Liver (tissue), 9 donors: Measurements from ENCODE around the gene MCU. TPM values are rescaled to one million over a fixed set of nuclear protein-coding genes. Genes with fewer than 3 reads are reported as not detected.
"Not testable (repeated sequence)": the region's sequence is repeated elsewhere in the genome, so short reads cannot be mapped to it uniquely, and the experiment has no call there.

ENCODE experiments used
- DNase-seq: peaks from one replicate; pipeline ENCODE4 v3.0.0-alpha.2; 2017; ENCODE audit warnings: low spot score
- H3K27ac ChIP-seq, 2 donors: one replicate each; pipeline ENCODE4 v1.7.0; 2013; ENCODE audit warnings: inconsistent platforms in 2 of 2, low read length in 2 of 2, control low read depth in 1 of 2, low read depth in 1 of 2, mild to moderate bottlenecking in 1 of 2
- H3K27me3 ChIP-seq, 4 donors: one replicate each; pipeline versions ENCODE4 v1.6.1 to v1.7.0; 2013; ENCODE audit warnings: low read length in 3 of 4, inconsistent platforms in 1 of 4, mild to moderate bottlenecking in 1 of 4, moderate library complexity in 1 of 4; ENCODE audit not compliant: control insufficient read depth in 4 of 4, insufficient read depth in 4 of 4
- H3K36me3 ChIP-seq, 4 donors: one replicate each; pipeline versions ENCODE4 v1.6.1 to v1.7.0; 2013; ENCODE audit warnings: low read length in 3 of 4, mild to moderate bottlenecking in 3 of 4, low read depth in 1 of 4, moderate library complexity in 1 of 4; ENCODE audit not compliant: control insufficient read depth in 4 of 4, insufficient read depth in 3 of 4
- H3K4me1 ChIP-seq, 4 donors: one replicate each; pipeline versions ENCODE4 v1.6.1 to v1.7.0; 2013; ENCODE audit warnings: low read length in 3 of 4, mild to moderate bottlenecking in 3 of 4, moderate library complexity in 1 of 4; ENCODE audit not compliant: control insufficient read depth in 4 of 4, insufficient read depth in 4 of 4
- H3K4me3 ChIP-seq, 3 donors: one replicate each; pipeline versions ENCODE4 v1.6.1 to v1.7.0; 2013; ENCODE audit warnings: low read length in 3 of 3, control low read depth in 1 of 3, low read depth in 1 of 3, mild to moderate bottlenecking in 1 of 3
- H3K9ac ChIP-seq, 2 donors: one replicate each; pipeline ENCODE4 v1.7.0; 2013; ENCODE audit warnings: low read length in 2 of 2, mild to moderate bottlenecking in 2 of 2, moderate library complexity in 2 of 2, control low read depth in 1 of 2, low read depth in 1 of 2
- H3K9me3 ChIP-seq, 4 donors: one replicate each; pipeline versions ENCODE4 v1.6.1 to v1.7.0; 2013; ENCODE audit warnings: low read length in 3 of 4; ENCODE audit not compliant: control insufficient read depth in 4 of 4
- ATF3 ChIP-seq: IDR thresholded peaks from 2 replicates; pipeline ENCODE4 v1.6.1; 2016; ENCODE audit warnings: antibody characterized with exemption
- CTCF ChIP-seq: fragments of 150-350 bp; IDR thresholded peaks from 2 replicates; pipeline ENCODE4 v1.5.1; 2017; ENCODE audit warnings: improper control_type of control experiment, low read depth, low read length; ENCODE audit not compliant: missing input control
- EGR1 ChIP-seq, 2 donors: IDR thresholded peaks; 2 replicates each; pipeline ENCODE4 v1.6.1; 2016 to 2018; ENCODE audit warnings: antibody characterized with exemption in 2 of 2, low read depth in 2 of 2
- FOXA1 ChIP-seq: IDR thresholded peaks from 2 replicates; pipeline ENCODE4 v1.6.1; 2016; ENCODE audit warnings: antibody characterized with exemption
- FOXA2 ChIP-seq: IDR thresholded peaks from 2 replicates; pipeline ENCODE4 v1.6.1; 2016; ENCODE audit warnings: antibody characterized with exemption
- GABPA ChIP-seq, 2 donors: IDR thresholded peaks in 1 of 2; conservative IDR thresholded peaks in 1 of 2; 2 replicates each; pipeline ENCODE4 v1.6.1; 2016; ENCODE audit warnings: antibody characterized with exemption in 2 of 2, mild to moderate bottlenecking in 1 of 2, moderate library complexity in 1 of 2
- HNF4A ChIP-seq, 2 donors: conservative IDR thresholded peaks; 2 replicates each; pipeline ENCODE4 v1.6.1; 2016; ENCODE audit warnings: antibody characterized with exemption in 2 of 2, mild to moderate bottlenecking in 2 of 2
- HNF4G ChIP-seq: IDR thresholded peaks from 2 replicates; pipeline ENCODE4 v1.6.1; 2016; ENCODE audit warnings: antibody characterized with exemption
- MAX ChIP-seq: IDR thresholded peaks from 2 replicates; pipeline ENCODE4 v1.6.1; 2016; ENCODE audit warnings: antibody characterized with exemption
- NR2F2 ChIP-seq: IDR thresholded peaks from 2 replicates; pipeline ENCODE4 v1.6.1; 2016; ENCODE audit warnings: antibody characterized with exemption
- RAD21 ChIP-seq, 2 donors: IDR thresholded peaks; 2 replicates each; pipeline ENCODE4 v1.6.1; 2016; ENCODE audit warnings: antibody characterized with exemption in 2 of 2, mild to moderate bottlenecking in 2 of 2
- REST ChIP-seq: IDR thresholded peaks from 2 replicates; pipeline ENCODE4 v1.6.1; 2016; ENCODE audit warnings: antibody characterized with exemption, mild to moderate bottlenecking
- RXRA ChIP-seq, 2 donors: IDR thresholded peaks; 2 replicates each; pipeline ENCODE4 v1.6.1; 2017 to 2018; ENCODE audit warnings: antibody characterized with exemption in 2 of 2, mild to moderate bottlenecking in 1 of 2
- SP1 ChIP-seq: IDR thresholded peaks from 2 replicates; pipeline ENCODE4 v1.6.1; 2018; ENCODE audit warnings: antibody characterized with exemption, mild to moderate bottlenecking
- YY1 ChIP-seq: IDR thresholded peaks from 2 replicates; pipeline ENCODE4 v1.6.1; 2016; ENCODE audit warnings: antibody characterized with exemption, mild to moderate bottlenecking
- ZBTB33 ChIP-seq: IDR thresholded peaks from 2 replicates; pipeline ENCODE4 v1.6.1; 2016; ENCODE audit warnings: antibody characterized with exemption
- WGBS: extraction: QIAGEN DNeasy Blood & Tissue Kit; methylation state at CpG from one replicate; pipeline ENCODE4 v1.1.7; 2013; 5-methylcytosine and 5-hydroxymethylcytosine counted together
- polyA plus RNA-seq, 2 donors: library from polyadenylated mRNA; stranded (reverse) in 1 of 2; unstranded in 1 of 2; fragments of 200-250 nt in 1 of 2; fragments of >200 nt in 1 of 2; fragmentation: Nextera tagmentation in 1 of 2; extraction: Ambion mirVana in 1 of 2; gene quantifications; one replicate each; pipeline versions ENCODE4 v1.2.1 to v1.2.3, GENCODE V29; 2013 to 2015
- total RNA-seq, 2 donors: library from RNA; depleted of rRNA; stranded (reverse); fragments of >200 nt; gene quantifications; one replicate each; pipeline ENCODE4 v1.2.3, GENCODE V29; 2014
- donor health status: healthy.
- donor health status: healthy.
- donor health status: healthy.
- donor health status: healthy.
- donor health status: healthy.

The MCU gene
- total and polyA plus RNA-seq, 4 donors, result 6.4 to 13.0 (median 8.8) TPM

GRCh38 chr10:72645263-72645858 is 46.6 kb upstream of the MCU start:
- 83% methylated on average over 2 of the region's 2 CpGs for WGBS
- no peaks in the 10 kb centered on the region for H3K4me1 ChIP-seq

GRCh38 chr10:72646971-72647370 is 45.0 kb upstream of the MCU start:
- not testable (repeated sequence) for H3K9ac ChIP-seq, DNase-seq, H3K36me3 ChIP-seq, H3K27ac ChIP-seq, H3K4me3 ChIP-seq, H3K27me3 ChIP-seq, H3K9me3 ChIP-seq, H3K4me1 ChIP-seq
- WGBS, result 86% methylated on average over 3 of the region's 3 CpGs

More at GRCh38 chr10:72645263-72645858, 46.6 kb upstream of the MCU start:
- Histone ChIP-seq H3K27ac (no peak overlapping the region), H3K27me3 (no peaks in the 10 kb centered on the region), H3K4me3 (no peak overlapping the region), H3K9ac (no peak overlapping the region), H3K36me3 (no peaks in the 10 kb centered on the region), H3K9me3 (no peaks in the 10 kb centered on the region)
- no peak for DNase-seq
- TF ChIP-seq REST (no peak), YY1 (no peak), ZBTB33 (no peak), FOXA1 (no peak), HNF4A (conservative IDR thresholded peaks at IDR 0.05) (no peak), SP1 (no peak), EGR1 (IDR thresholded peaks at IDR 0.05; ENCODE audit: low read depth in 2 of 2) (no peak)

GRCh38 chr10:72648301-72648700 is 43.6 kb upstream of the MCU start:
- Histone ChIP-seq H3K36me3 (no peaks in the 10 kb centered on the region), H3K4me1 (no peaks in the 10 kb centered on the region), H3K9ac (no peak overlapping the region), H3K27ac (no peak overlapping the region), H3K4me3 (no peak overlapping the region), H3K27me3 (no peaks in the 10 kb centered on the region), H3K9me3 (no peaks in the 10 kb centered on the region)
- DNase-seq, result no peak
- WGBS, result 95% methylated on average over 1 of the region's 1 CpG
- TF ChIP-seq EGR1 (IDR thresholded peaks at IDR 0.05; ENCODE audit: low read depth in 2 of 2) (no peak), RAD21 (IDR thresholded peaks at IDR 0.05) (no peak), GABPA (IDR thresholded peaks at IDR 0.05 in 1 of 2, conservative IDR thresholded peaks at IDR 0.05 in 1 of 2) (no peak), CTCF (no peak), HNF4A (conservative IDR thresholded peaks at IDR 0.05) (no peak), SP1 (no peak), NR2F2 (no peak), YY1 (no peak), HNF4G (no peak), RXRA (IDR thresholded peaks at IDR 0.05) (no peak), MAX (no peak), FOXA1 (no peak), FOXA2 (no peak), REST (no peak), ATF3 (no peak)
